Right lobe of liver (tissue), 6 donors: Measurements from ENCODE around the gene CD58. TPM values are rescaled to one million over a fixed set of nuclear protein-coding genes. Genes with fewer than 3 reads are reported as not detected.

ENCODE experiments used
- ATAC-seq, 4 donors: fragments of 200-7000 bp; cut with Tn5 transposase; one replicate each; pipeline ENCODE4 v1.9.1; 2020; ENCODE audit warnings: mild to moderate bottlenecking in 4 of 4, moderate library complexity in 4 of 4
- DNase-seq, 3 donors: peaks; one replicate each; pipeline ENCODE4 v3.0.0-alpha.2; 2020
- H3K27ac ChIP-seq, 3 donors: fragments of 200-600 bp; one replicate each; pipeline ENCODE4 v1.8.0; 2022
- H3K27me3 ChIP-seq, 2 donors: fragments of 200-600 bp; one replicate each; pipeline ENCODE4 v1.8.0; 2022
- H3K36me3 ChIP-seq, 4 donors: fragments of 200-600 bp; sonication (generic) in 1 of 4; one replicate each; pipeline versions ENCODE4 v1.5.1 to v1.8.0; 2017 to 2022; ENCODE audit warnings: control low read depth in 1 of 4
- H3K4me1 ChIP-seq, 4 donors: fragments of 200-600 bp; sonication (generic) in 1 of 4; one replicate each; pipeline versions ENCODE4 v1.5.1 to v1.8.0; 2017 to 2022; ENCODE audit warnings: control low read depth in 1 of 4
- H3K4me3 ChIP-seq, 3 donors: fragments of 200-600 bp; one replicate each; pipeline ENCODE4 v1.8.0; 2022
- H3K9me3 ChIP-seq, 4 donors: fragments of 200-600 bp; sonication (generic) in 1 of 4; one replicate each; pipeline versions ENCODE4 v1.5.1 to v1.8.0; 2017 to 2022; ENCODE audit warnings: control low read depth in 1 of 4
- CTCF ChIP-seq, 4 donors: fragments of 200-600 bp in 3 of 4; fragments of 450-650 bp in 1 of 4; IDR thresholded peaks; one replicate each; pipeline versions ENCODE4 v1.5.1 to v1.8.0; 2016 to 2022; ENCODE audit warnings: antibody characterized with exemption in 4 of 4, mild to moderate bottlenecking in 2 of 4
- POLR2A ChIP-seq: fragments of 450-650 bp; IDR thresholded peaks from one replicate; pipeline ENCODE4 v1.6.1; 2017; ENCODE audit warnings: antibody characterized with exemption, mild to moderate bottlenecking
- WGBS: methylation state at CpG from one replicate; pipeline ENCODE4 v1.1.6; 2018; ENCODE audit warnings: low coverage, low lambda C conversion rate; ENCODE audit not compliant: insufficient coverage; ENCODE audit errors: missing lambda C conversion rate; 5-methylcytosine and 5-hydroxymethylcytosine counted together
- intact Hi-C, 2 donors: fragments of 100-400 bp; cut with DNase I; formaldehyde crosslinking; loops; one replicate each; pipeline versions ENCODE4 v1.11.2 to v1.14.1; 2022
- total RNA-seq, 6 experiments: library from RNA; depleted of rRNA in 2 of 6; stranded (reverse); fragments of >200 nt in 2 of 6; fragmentation: NEBNext Ultra II Directional in 3 of 6; extraction: Animal tissue kit (Norgen Biotek cat#: 25700) in 3 of 6; gene quantifications; one replicate each; pipeline versions ENCODE4 v1.1.0 to v1.2.4, GENCODE V29; 2016 to 2023
- donor health status: DM: no; HTN: yes; CAD: no.
- donor health status: DM: no; HTN: no; CAD: no.
- donor health status: DM: no; HTN: no; CAD: no.
- donor health status: DM: no; HTN: yes; CAD: no.
- donor health status: DM: no; HTN: yes; CAD: no.

The CD58 gene
- total RNA-seq, 6 experiments from 2014 or later, result 3.5 to 13.8 (median 7.5) TPM

- WGBS, result 82% methylated on average over 2 of the region's 4 CpGs
- Histone ChIP-seq H3K27me3 (no peaks in the 10 kb centered on the region), H3K4me3 (no peak overlapping the region), H3K36me3 (no peaks in the 10 kb centered on the region), H3K27ac (no peak overlapping the region), H3K4me1 (no peaks in the 10 kb centered on the region), H3K9me3 (no peaks in the 10 kb centered on the region)
- DNase-seq (no peak), ATAC-seq (no peak)
- intact Hi-C loops, result no loop called here
- no peak for TF ChIP-seq POLR2A
- no peak for TF ChIP-seq CTCF (IDR thresholded peaks at IDR 0.05)
Measured at GRCh38 chr1:116513956-116514355, 56.9 kb downstream of the CD58 start.

- TF ChIP-seq CTCF (IDR thresholded peaks at IDR 0.05), result no peak
- no peak for TF ChIP-seq POLR2A
Measured at GRCh38 chr1:116511459-116512019, 59.3 kb downstream of the CD58 start.

DNA sequence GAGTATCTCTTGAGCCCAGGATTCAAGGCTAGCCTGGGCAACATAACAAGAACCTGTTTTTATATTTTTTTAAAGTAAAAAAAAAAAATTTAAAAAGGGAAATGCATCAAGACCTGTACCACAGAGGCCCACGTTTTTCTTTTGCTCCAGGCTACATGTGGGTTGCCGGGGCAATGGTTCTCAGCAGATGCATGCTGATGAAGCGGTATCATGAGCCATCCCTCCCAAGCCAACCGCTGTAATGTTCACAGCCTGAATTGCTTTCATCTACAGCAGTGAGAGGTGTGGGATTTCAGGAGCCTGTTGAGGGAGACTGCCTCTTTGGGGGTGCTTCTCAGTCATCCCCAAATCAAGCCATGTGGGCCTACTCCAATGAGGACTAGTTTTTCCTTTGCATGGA lies 60.5 kb downstream of the CD58 start:
- TF ChIP-seq POLR2A (no peak), CTCF (IDR thresholded peaks at IDR 0.05) (no peak)
- DNase-seq, result no peak
- Histone ChIP-seq H3K27me3 (no peaks in the 10 kb centered on the region), H3K4me3 (no peak overlapping the region), H3K27ac (no peak overlapping the region), H3K36me3 (no peaks in the 10 kb centered on the region), H3K4me1 (no peaks in the 10 kb centered on the region), H3K9me3 (no peaks in the 10 kb centered on the region)
- 88% methylated on average over 4 of the region's 4 CpGs for WGBS
- ATAC-seq, result no peak
- intact Hi-C loops, result no loop called here

More at GRCh38 chr1:116511459-116512019, 59.3 kb downstream of the CD58 start:
- WGBS, result 0% methylated on average over 1 of the region's 2 CpGs
- Histone ChIP-seq H3K9me3 (no peaks in the 10 kb centered on the region), H3K27me3 (no peaks in the 10 kb centered on the region), H3K27ac (no peak overlapping the region), H3K36me3 (no peaks in the 10 kb centered on the region), H3K4me3 (no peak overlapping the region), H3K4me1 (no peaks in the 10 kb centered on the region)
- ATAC-seq, result no peak
- no peak for DNase-seq
- intact Hi-C loops, result no loop called here

DNA sequence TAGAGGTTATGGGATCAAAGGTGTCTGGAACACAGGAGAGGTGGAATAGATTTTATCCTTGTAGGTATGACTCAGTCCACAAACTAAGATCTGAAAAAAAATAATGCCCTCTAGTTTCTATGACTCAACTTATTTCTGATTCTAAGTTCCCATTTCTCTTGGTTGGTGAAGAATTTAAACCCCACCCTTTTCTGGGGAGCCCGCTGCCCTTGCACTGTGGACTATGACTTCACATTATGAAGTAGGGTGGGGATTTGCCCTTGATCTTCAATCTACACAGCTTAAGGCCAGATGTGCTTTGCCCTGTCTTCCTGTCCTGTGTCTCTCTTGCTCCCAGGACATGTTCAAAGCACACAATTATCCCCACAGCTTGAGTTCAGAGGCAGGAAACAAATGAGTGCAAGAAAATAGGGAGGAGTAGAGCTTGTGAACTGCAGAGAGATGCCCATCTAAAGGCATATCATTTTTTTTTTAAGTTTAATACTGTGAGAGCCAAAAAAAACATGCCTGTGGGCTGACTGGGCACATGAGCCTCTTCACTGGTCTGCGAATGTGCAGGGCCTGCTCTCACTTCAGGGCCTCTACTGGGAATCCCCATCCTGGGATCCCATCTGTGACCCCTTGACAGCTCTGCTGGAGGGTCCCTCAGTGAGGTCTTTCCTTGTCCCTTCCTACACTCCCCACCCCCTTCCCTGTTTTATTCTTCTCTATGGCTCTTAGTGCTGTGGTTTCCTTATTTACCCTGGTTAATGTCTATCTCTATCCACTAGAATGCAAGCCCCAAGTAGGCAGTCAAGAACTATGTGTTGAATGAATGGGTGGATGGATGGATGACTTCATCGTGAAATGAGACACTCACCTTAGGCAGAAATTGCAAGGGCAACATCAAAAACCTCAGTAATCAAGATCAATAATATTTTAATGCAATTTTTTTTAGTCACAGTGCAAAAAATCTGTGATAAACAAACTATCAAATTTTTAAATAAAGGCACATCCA lies 61.5 kb downstream of the CD58 start:
- 82% methylated on average over 3 of the region's 3 CpGs for WGBS
- Histone ChIP-seq H3K27me3 (no peaks in the 10 kb centered on the region), H3K4me1 (no peaks in the 10 kb centered on the region), H3K9me3 (no peaks in the 10 kb centered on the region), H3K36me3 (no peaks in the 10 kb centered on the region), H3K27ac (peak overlapping the region in 1 of 3 donors; percentile 28), H3K4me3 (no peak overlapping the region)
- TF ChIP-seq CTCF (IDR thresholded peaks at IDR 0.05) (no peak), POLR2A (no peak)
- DNase-seq (no peak), ATAC-seq (peak in 3 of 4 donors; percentile 12 to 53 (median 34))
- intact Hi-C loops, result no loop called here
